Gastrocnemius medialis (tissue), 4 donors: ENCODE measurements around the gene B4GAT1. TPM values are rescaled to one million over a fixed set of nuclear protein-coding genes. Genes with fewer than 3 reads are reported as not detected.

Source experiments
- ATAC-seq, 2 donors: fragments of 150-250 bp; one replicate each; pipeline ENCODE4 v1.9.1; 2016
- DNase-seq, 2 donors: peaks; one replicate each; pipeline ENCODE4 v3.0.0-alpha.2; 2019
- H3K27ac ChIP-seq, 4 donors: fragments of 200-600 bp; sonication (generic); 1 replicate in 1 of 4; 2 replicates in 3 of 4; pipeline ENCODE4 v1.5.1; 2016 to 2018; ENCODE audit warnings: mild to moderate bottlenecking in 2 of 4, moderate library complexity in 1 of 4
- H3K27me3 ChIP-seq, 3 donors: fragments of 200-600 bp; sonication (generic) in 2 of 3; 1 replicate in 1 of 3; 2 replicates in 2 of 3; pipeline versions ENCODE4 v1.5.1 to v1.6.0; 2016 to 2019; ENCODE audit warnings: mild to moderate bottlenecking in 1 of 3, moderate library complexity in 1 of 3
- H3K36me3 ChIP-seq, 2 donors: fragments of 200-600 bp; sonication (generic) in 1 of 2; one replicate each; pipeline ENCODE4 v1.5.1; 2017 to 2018
- H3K4me1 ChIP-seq, 2 donors: fragments of 200-600 bp; sonication (generic) in 1 of 2; one replicate each; pipeline ENCODE4 v1.5.1; 2016 to 2017; ENCODE audit warnings: mild to moderate bottlenecking in 2 of 2
- H3K4me3 ChIP-seq, 4 donors: fragments of 200-600 bp; sonication (generic) in 3 of 4; 1 replicate in 1 of 4; 2 replicates in 3 of 4; pipeline ENCODE4 v1.5.1; 2016 to 2019; ENCODE audit warnings: mild to moderate bottlenecking in 2 of 4
- H3K9me3 ChIP-seq, 3 donors: fragments of 200-600 bp; sonication (generic) in 2 of 3; 1 replicate in 1 of 3; 2 replicates in 2 of 3; pipeline ENCODE4 v1.5.1; 2016 to 2019
- POLR2A ChIP-seq, 2 donors: fragments of 450-650 bp; IDR thresholded peaks; one replicate each; pipeline ENCODE4 v1.6.1; 2017; ENCODE audit warnings: antibody characterized with exemption in 2 of 2, mild to moderate bottlenecking in 2 of 2, moderate library complexity in 2 of 2
- in situ Hi-C, 4 donors: fragments of 200-750 bp; cut with MboI; loops; one replicate each; pipeline versions ENCODE4 v1.15.0 to v1.8.0; 2017; ENCODE audit warnings: low sequenced_read_pairs in 4 of 4
- intact Hi-C: fragments of 100-400 bp; cut with DNase I; formaldehyde crosslinking; loops from one replicate; pipeline ENCODE4 v1.15.1; 2023; ENCODE audit warnings: low total_unique reads
- total RNA-seq, 4 donors: library from RNA; depleted of rRNA; stranded (reverse); fragments of >200 nt; gene quantifications; one replicate each; pipeline versions ENCODE4 v1.1.0 to v1.2.3, GENCODE V29; 2016
- TF ChIP-seq, protein P1 (sequence below), 5 experiments: fragments of 450-650 bp in 3 of 5; fragments of 200-600 bp in 2 of 5; sonication (generic) in 2 of 5; IDR thresholded peaks in 4 of 5; conservative IDR thresholded peaks in 1 of 5; 1 replicate in 4 of 5; 2 replicates in 1 of 5; pipeline ENCODE4 v1.5.1; 2016 to 2019; ENCODE audit warnings: antibody characterized with exemption in 5 of 5, mild to moderate bottlenecking in 3 of 5, moderate library complexity in 3 of 5

The B4GAT1 gene
- total RNA-seq, 4 donors from 2014 or later, result 30.3 to 59.7 (median 40.4) TPM

DNA sequence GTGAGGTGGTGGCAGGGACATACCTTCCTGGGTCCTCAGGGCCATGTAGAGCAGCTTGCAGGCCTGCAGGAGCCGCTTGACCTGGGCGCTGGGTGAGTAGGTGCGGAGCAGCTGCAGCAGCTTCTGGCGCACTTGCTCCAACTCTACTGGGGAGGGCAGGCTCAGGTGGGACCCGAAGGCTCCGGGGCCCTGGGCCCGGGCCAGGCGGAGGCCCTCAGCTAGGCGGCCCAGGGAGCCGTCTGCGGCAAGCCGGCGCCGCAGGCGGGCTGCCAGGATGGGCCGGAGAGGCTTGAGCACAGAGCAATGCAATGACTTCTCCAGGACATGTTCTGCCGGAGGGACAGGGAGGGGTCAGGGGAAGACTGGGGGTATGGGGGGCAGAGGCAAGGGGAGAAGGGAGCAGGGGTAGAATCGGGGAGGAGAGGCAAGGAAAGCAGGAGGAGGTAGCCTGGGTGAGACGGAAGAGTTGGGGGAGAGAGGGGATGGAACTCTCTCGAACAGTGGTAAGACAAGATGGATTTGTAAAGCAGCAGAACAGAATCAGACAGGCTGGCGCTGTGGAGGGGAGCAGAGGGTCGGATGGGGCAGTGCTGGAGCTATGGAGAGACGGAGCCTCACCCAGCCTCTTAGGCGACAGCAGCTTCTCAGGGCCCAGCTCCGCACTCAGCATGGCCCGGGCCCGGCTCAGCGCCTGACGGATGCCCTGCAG lies 13.4 kb downstream of the B4GAT1 start:
- ATAC-seq (no peak), DNase-seq (no peak)
- Histone ChIP-seq H3K27ac (no peak overlapping the region), H3K4me1 (peaks cover 25 to 26% of the 10 kb centered on the region in 2 donors), H3K36me3 (peaks cover 0 to 8% of the 10 kb centered on the region in 2 donors), H3K9me3 (no peaks in the 10 kb centered on the region), H3K27me3 (no peaks in the 10 kb centered on the region), H3K4me3 (no peak overlapping the region)
- intact Hi-C loops, result no loop called here
- TF ChIP-seq POLR2A (IDR thresholded peaks at IDR 0.05), result no peak
- TF ChIP-seq, protein P1, sequence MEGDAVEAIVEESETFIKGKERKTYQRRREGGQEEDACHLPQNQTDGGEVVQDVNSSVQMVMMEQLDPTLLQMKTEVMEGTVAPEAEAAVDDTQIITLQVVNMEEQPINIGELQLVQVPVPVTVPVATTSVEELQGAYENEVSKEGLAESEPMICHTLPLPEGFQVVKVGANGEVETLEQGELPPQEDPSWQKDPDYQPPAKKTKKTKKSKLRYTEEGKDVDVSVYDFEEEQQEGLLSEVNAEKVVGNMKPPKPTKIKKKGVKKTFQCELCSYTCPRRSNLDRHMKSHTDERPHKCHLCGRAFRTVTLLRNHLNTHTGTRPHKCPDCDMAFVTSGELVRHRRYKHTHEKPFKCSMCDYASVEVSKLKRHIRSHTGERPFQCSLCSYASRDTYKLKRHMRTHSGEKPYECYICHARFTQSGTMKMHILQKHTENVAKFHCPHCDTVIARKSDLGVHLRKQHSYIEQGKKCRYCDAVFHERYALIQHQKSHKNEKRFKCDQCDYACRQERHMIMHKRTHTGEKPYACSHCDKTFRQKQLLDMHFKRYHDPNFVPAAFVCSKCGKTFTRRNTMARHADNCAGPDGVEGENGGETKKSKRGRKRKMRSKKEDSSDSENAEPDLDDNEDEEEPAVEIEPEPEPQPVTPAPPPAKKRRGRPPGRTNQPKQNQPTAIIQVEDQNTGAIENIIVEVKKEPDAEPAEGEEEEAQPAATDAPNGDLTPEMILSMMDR (IDR thresholded peaks at IDR 0.05 in 4 of 5, conservative IDR thresholded peaks at IDR 0.05 in 1 of 5), result no peak
- in situ Hi-C loops, result no loop called here

DNA sequence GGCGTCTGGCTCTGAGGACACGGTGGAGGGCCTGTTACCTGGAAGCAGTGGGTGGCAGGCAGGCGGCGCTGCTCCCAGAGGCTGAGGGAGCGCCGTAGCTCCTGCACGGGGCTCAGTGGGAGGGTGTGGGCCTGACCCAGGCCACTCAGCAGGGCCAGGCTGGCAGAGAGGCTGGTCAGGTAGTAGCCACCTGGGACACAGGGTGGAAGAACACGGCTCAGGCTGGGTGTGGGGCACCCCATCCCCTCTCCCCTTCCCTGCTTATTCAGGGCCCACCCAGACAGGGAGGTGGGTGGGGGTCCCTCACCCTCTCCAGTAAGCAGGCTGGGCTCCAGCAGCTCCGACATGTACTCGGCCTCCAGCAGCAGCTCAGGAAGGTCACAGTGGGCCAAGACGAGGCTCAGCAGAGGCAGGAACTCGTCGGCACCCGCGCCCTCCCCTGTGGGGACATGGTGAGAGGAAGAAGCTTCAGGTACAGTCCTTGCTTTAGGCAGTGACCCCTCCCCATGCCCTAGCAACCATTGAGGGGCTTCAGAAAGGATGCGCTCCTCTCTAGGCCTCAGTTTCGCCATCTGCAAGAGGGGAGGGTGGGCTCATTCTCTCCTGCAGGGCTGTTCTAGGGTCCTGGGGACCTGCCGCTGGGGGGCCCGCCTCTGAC lies 14.1 kb downstream of the B4GAT1 start:
- Histone ChIP-seq H3K27ac (no peak overlapping the region), H3K4me1 (peaks cover 31 to 33% of the 10 kb centered on the region in 2 donors), H3K36me3 (peaks cover 0 to 1% of the 10 kb centered on the region in 2 donors), H3K27me3 (no peaks in the 10 kb centered on the region), H3K4me3 (no peak overlapping the region), H3K9me3 (no peaks in the 10 kb centered on the region)
- TF ChIP-seq POLR2A (IDR thresholded peaks at IDR 0.05), result no peak
- TF ChIP-seq, protein P1 (IDR thresholded peaks at IDR 0.05 in 4 of 5, conservative IDR thresholded peaks at IDR 0.05 in 1 of 5), result no peak
- in situ Hi-C loops (no loop called here), intact Hi-C loops (no loop called here)
- no peak for ATAC-seq
- DNase-seq, result no peak

DNA sequence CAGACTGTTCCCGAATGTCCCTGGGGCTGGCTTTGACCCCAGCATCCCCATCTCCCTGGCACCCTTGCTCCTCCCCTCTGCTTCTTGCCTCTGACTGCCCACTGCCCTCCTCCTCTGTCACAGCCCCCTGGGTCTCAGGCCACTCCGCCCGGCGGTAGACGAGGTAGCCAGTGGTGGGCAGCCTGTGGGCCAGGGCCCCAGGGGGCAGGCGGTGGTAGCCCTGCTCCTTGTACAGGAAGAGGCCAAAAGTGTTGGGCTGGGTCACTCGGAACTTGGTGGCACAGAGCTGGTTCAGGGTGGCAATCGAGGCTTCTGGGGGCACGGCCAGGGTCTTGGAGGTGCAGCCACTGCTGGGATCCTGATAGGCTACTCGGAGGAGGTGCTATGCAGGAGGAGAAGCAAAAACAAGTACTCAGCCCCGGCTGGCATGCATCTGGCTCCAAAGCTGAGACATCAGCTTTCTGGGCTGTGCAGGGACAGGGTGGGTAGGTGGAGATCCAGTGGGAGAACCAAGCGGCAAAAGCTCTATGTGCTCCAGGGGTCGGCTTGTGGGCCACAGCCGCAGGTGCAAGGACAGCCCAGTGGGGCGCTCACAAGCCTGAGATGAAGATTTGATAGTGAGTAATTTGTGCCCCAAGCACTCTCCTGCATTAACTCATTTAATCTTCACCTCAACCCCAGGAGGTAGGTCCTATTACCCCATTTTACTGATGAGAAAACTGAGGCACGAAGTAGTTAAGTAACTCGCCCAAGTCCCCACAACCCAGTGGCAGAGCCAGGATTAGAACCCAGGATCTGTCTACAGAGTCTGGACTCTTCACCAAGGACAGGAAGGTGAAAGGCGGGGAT lies 14.8 kb downstream of the B4GAT1 start:
- TF ChIP-seq, protein P1 (IDR thresholded peaks at IDR 0.05 in 4 of 5, conservative IDR thresholded peaks at IDR 0.05 in 1 of 5), result no peak
- no peak for TF ChIP-seq POLR2A (IDR thresholded peaks at IDR 0.05)
- peaks cover 35 to 36% of the 10 kb centered on the region in 2 donors for H3K4me1 ChIP-seq
- H3K36me3 ChIP-seq, result no peaks in the 10 kb centered on the region
- no peak overlapping the region for H3K27ac ChIP-seq
- ATAC-seq (no peak), DNase-seq (no peak)
- H3K9me3 ChIP-seq, result no peaks in the 10 kb centered on the region
- in situ Hi-C loops, result no loop called here
- intact Hi-C loops, result no loop called here
- no peak overlapping the region for H3K4me3 ChIP-seq
- H3K27me3 ChIP-seq, result no peaks in the 10 kb centered on the region

DNA sequence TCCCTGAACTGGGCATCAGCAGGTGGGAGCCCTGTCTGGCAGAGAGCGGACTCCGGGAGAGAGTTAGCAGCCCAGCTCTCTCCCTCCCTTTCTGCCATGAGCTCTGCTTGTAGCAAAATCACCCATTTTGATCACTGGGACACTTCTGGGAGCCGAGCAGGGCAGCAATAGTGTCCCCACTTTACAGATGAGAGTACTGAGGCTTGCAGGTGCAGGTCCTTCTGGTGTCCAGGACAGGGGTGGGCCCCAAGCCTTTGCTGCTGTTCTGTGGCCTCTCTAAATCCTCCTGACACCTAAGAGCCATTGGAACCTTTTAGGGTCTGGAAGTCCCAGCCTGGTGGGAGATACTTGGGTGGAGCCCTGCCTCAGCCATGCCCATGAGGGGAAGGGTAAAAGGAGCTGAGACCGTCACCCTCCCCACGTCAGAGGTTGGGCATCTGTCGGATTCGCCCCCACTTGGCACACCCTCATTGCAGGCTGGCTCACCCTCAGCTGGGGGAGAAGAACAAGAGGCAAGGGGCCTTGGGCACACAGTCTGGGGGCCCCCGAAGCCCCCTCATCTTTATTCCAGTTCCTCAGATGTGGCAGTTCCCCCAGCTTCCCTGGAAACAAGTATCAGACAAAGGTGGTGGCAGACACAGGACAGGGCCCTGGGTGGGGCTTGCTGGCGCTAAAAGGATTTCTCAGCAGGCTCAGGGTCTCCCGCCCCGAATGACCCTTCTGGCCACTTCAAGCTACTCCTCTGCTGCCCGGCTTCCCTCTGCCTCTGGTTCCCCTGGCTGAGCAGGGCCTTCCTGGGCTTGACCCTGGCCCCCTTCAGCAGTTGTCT lies 15.7 kb downstream of the B4GAT1 start:
- H3K27ac ChIP-seq, result no peak overlapping the region
- peaks cover 29 to 35% of the 10 kb centered on the region in 2 donors for H3K4me1 ChIP-seq

More for the DNA sequence above, 15.7 kb downstream of the B4GAT1 start:
- ATAC-seq, result no peak
- H3K36me3 ChIP-seq, result no peaks in the 10 kb centered on the region
- no peaks in the 10 kb centered on the region for H3K9me3 ChIP-seq
- intact Hi-C loops, result no loop called here
- in situ Hi-C loops, result no loop called here
- no peak for TF ChIP-seq POLR2A (IDR thresholded peaks at IDR 0.05)
- TF ChIP-seq, protein P1 (IDR thresholded peaks at IDR 0.05 in 4 of 5, conservative IDR thresholded peaks at IDR 0.05 in 1 of 5), result no peak
- no peak overlapping the region for H3K4me3 ChIP-seq
- no peak for DNase-seq
- no peaks in the 10 kb centered on the region for H3K27me3 ChIP-seq
